Middle frontal gyrus (tissue), 1 donor: ENCODE results near the gene FIP1L1.

Experiments
- DNase-seq: peaks from one replicate; pipeline ENCODE4 v3.0.0-alpha.2; 2015; ENCODE audit warnings: low spot score; ENCODE audit errors: extremely low spot score

Gene FIP1L1

DNA sequence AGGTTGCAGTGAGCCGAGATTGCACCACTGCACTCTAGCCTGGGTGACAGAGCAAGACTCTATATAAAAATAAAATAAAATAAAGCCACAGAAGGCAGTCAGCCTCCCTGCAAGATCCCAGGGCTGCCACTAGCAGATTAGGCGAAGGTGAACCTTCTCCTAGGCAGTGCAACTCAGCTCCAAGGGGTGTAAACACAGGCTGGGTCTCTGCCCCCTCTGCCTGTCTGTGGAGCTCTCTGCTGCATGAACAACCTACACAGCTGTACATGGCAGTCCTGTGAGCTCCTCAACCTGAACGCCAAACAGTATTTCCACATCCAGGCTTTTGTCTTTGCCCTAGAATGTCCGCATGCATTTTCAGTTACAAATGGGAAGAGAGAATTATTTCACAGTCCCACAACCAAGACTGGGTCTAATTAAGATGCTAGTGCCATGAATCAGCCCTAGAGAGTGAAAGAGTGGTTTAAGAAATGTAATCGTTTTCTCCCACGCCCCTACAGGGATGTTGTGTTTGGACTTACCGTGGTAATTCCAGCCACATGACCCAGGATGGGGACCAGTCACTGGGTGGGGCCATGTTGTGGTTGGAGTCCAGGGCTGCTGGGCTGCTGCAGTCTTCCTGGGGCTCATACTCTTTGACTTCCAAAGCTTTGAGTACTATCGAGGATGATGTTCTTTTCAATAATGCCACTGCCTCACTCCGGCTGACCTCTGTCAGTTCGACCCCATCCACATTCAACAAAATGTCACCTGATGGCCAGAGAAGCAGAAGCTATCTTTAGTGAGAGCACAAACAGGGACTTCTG, 99.0 kb downstream of the FIP1L1 start:
- no peak for DNase-seq

DNA sequence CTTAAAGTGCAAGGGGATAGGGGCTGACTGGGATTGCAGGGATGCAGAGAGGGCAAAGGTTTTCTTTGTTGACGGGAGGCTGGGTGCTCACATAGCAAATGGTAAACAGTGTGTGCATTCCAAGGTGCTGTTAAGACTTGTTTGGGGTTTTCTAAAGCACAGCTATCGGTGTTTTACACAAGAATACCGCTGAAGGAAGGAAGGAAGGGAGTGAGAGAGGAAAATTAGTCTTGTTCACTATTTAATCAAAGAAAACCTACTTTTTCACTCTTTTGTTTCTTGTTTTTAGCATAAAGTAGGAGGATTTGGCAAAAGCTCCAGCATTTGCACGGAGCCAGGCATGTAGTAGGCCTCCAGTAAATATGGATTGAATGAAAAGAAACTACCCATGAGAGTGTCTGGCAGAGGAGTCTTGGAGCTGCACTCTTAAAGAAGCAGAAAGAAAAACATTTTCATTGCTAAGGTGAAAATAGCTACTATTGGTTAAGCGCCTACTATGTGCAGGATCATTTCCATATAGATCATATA, 99.7 kb downstream of the FIP1L1 start:
- DNase-seq: no peak

DNA sequence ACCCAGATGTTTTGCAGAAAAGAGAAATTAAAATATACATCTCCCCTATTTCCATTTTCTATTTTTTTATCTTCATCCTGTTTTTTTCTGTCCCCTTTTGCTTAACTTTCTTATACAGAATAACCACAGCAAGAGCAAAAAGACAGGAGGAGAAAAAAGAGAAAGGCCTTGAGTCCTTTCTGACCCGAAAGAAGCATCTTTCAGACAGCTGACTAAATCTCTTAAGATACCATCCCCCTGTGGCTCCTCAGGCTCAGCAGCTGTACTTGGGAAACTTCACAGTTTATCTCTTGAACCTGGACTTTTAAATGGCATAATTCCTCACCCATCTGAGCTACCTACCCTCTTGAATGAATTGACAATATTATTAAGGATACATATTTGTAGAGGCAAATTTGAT, 100.2 kb downstream of the FIP1L1 start:
- no peak for DNase-seq

DNA sequence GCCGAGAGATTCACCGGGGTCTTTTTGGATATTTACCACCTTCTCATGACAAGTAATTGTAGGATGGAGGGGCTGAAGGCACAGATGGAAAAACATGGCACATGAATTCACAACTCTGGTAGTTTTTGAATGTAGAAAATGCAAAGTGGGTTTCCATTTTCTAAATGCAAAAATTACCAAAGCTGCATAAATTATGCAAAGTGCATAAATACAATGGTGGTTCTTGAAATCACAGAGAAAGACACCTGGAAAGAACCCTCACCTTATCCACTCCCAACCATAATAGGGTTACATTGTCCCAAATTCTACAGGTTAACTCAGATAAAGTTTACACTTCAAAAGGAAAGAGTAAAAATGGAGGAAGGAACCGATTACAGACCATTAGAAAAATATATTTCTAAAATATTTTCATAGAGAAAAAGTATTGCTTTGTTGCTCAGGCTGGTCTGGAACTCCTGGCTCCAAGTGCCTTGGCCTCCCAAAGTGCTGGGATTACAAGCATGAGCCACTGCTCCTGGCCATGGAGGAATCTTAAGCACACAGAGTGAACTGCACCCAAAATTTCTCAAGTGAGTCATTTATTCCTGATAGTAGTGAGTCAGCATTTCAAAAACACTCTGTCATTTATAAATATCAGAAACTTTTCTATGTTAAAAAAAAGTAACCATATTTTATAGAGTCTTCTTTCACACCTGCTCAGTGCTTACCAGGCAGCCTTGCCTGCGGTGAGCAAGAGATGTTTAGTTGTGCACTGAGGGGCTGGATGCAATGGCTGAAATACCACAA, 101.4 kb downstream of the FIP1L1 start:
- DNase-seq: no peak

DNA sequence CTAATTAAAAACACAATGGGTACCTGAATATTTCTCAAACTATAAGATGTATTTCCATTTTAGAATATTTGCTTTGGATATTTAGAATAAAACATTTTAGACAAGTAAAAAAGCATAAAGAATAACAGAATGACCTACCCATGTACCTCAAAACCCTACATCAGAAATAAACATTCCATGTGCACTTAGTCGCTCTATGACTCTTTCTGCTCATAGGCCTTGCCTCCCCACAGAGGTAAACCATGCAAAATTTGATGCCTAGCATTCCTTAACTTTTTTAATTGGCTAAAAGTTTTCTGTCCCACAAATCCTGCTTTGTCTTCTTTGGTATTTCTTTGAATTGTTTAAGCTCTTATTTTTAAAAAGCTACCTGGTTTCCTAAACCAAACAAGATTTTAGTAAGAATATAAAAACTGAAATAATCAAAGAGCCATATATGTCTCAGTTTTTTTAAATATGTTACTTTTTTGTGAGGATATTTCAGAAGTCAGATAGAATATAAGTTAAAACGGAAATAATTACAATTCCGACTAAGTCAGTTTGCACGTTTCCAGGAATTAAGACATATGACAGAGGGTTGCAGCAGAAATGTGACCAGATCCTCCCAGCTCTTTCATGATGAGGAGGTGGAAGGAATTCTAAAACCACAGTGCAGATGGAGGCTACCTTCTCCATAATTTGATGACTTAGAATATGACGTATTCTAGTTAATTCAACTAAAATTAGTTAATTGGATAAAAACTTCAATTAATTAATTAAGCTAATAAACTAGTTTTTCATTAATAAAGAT, 102.5 kb downstream of the FIP1L1 start:
- no peak for DNase-seq

DNA sequence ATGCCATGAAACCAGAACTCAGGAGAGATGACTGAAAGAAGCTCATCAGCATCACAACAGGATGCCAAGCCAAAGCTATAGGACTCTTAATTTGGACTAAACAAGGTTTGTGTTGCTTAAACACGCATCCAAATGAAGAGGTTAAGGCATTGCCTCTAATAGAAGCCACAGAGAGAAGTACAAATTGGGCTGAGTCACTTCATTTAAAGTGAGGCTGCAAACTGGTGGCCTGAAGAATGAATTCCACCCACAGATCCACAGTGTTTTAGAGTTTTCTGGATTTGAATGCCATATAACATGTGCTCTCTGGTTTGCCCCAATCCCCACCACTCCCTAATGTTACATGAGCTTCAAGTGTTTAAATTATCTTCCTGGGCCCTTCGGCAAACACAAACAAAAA, 103.5 kb downstream of the FIP1L1 start:
- no peak for DNase-seq

DNA sequence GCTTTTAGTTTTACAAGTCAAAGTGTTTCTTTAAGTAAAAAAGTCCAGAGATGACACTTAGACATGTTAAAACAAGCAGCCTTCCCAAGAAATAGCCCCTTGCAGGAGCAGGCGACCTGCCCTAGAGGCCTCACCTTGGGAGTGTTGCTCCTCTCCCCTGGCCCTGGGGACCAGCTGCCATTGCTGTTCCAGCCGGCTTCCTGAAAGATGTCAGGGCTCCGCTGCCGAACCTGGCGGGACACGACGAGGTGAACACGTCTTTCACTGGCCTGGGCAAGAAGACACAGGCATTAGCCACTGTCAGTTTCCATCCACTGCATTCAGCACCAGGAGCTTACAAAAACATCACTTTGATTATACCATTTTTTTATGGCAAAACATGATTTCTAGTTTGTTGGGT, 104.1 kb downstream of the FIP1L1 start:
- no peak for DNase-seq

DNA sequence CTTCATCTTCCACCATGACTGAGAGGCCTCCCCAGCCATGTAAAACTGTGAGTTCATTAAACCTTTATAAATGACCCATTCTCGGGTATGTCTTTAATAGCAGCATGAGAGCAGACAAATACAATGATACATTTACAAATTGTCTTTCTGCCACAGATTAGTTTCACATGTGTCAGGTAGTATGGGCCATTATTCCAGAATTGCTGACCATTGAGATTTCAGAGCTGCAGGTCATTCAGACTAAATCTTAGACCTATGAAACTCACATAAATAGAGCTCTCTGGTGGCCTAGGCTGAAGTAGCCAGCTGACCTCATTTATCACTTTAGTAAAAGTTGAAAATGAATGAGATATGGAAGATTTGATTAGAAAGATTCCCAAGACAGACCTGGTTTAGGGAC, 105.8 kb downstream of the FIP1L1 start:
- DNase-seq: no peak

DNA sequence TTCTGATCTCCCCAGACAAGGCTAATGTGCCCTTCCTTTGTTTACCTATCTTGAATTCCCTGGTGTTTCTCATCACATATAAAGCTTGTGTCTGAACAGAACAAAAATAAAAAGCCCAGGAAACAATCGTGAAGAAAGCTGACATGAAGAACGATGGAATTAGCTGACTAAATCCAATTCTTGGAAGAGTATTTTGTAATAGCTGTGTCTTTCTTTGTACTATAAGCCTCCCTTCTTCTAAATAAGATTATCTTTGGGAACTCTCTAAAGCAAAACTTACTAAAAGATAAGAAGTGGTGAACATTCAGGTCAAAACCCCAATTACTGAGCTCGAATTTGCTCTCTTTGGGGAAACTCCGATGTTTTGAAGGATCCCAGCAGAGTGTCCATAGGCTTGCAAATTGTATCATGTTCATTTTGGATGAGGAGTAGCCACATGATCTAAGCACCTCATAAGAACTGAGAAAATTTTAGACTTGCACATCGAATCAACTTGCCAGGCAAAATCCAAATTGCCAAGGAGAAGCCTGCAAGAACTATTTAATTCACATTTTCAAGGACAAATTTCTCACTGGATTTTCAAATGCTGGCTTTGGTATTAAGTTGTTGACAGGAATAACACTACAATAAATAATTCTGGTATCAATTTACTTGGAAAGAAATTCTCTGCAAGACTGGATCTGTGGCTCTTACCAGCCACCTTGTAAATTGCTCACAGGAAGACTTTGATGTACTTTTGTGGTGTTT, 107.6 kb downstream of the FIP1L1 start:
- no peak for DNase-seq

DNA sequence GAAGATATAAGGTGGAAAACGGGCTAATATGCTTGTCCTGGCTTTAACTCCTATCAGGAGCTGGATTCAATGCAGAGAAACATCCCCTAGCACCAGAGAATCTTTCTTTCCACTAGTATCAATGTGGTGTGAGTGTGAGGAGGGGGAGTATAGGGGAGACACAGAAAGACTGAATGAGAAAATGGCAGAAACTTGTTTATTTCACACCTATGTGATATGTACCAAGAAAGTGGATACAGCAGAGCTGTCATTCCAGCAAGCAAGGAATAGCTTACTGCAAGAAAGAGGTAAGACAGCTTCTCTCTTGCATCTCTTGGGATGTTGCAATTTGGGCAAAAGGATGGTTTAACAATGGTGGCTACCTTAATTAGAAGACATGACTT, 108.2 kb downstream of the FIP1L1 start:
- DNase-seq: no peak

DNA sequence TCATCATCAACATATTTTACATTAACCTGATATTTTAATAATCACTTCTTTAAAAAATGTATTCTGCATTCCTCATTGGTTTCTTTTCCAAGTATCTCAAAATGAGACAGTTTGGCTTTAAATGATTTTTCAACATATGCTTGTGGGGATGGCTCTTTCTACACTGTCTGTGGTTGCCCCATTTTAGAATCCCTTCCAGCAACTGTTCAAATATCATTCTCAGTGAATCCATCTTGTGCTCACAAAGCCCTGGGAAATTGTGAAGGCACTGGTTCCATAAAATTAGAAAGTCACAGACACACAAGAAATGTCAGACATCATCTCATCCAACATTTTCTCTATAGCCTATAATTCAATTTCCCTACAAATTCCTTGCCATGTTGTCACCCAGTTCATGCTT, 110.3 kb downstream of the FIP1L1 start:
- no peak for DNase-seq

DNA sequence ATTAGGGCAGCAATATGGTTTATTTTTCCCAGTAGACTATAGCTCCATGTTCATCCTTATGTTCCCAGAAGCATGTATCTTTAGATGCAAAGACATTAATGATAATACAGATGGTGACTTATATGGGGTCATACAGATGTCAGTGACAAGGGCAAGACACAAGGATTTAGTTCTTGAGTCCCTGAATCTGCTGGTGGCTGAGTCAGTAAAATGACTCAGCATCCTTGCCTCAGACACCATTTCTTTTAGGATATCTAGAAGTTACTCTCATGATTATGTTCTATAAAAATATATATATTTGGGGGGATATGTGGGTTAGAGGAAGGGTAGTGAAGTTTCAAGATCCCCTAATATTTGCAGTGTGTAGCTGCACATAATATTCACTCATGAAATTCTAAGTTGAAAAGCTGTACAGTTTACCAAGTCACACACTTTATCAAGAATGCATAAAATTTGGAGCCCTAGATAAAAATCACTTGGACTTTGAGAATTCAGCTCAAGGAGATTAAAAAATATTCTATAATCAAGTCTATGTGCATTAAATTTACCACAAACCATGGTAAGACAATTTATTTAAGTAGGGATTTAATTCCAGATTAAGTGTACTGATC, 111.9 kb downstream of the FIP1L1 start:
- no peak for DNase-seq

DNA sequence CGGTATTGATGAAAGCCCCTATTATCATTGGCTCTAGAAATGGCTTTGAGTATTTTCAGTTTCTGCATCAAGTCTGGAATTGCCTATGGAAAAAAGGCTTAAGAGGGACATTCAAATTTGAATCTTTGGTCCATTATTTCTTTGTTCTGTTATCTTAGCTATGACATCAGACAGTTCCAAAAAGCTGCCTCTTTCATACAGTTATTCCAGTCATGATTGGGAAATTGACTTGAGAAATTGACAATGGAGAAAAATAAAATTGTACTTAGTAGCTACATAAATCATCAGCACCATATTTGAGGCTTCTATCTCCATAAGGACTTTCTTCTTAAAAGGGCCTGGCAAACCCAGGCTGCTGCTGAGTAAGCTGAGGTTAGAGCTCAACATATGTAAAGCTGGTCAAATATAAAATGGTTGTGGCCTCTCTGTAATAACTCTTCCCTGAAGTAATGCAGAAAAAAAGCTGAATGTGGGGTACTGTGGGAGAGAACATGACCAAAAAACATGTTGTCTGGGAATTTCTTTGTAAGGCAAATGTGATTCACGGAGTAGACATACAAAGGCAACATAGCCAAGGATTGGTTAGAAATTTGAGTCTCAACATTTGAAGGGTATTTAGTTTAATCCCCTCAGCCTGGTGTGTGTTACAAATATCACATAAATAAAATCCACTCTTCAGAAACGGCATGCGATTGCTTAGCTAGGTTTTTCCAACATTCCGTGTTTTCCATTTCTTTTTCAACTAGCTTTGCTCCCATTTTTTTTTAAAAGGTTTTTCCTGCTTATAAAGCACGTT, 112.9 kb downstream of the FIP1L1 start:
- no peak for DNase-seq

DNA sequence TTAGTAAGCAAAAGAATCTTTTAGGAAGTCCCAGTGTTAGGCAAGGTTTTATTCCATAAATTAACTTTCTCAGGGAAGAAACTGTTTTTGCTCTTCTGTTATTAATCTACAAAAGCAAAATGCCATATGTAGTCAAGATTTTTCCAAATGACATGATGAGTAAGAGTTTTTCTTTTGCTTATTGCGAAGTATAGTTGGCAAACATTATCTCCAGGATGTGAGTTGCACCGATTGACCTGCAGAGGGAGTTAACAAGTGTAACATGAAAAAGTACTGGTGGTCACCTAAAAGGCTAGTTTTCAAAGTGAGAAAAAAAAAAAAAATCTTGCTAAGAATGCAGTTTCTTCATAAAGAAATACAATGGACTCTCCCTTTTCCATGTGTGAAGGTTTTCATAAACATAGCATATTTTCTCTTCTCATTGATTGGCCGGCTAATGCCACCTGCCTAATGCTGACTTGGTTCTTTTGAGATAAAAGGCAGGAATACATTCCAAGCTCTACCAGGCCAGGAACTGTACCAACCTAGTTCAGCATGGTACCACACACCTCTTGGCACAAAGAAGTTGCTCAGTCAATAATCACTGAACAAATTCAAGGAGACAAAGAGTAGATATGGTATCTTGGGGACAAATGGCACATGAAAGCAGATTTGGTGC, 113.7 kb downstream of the FIP1L1 start:
- no peak for DNase-seq

DNA sequence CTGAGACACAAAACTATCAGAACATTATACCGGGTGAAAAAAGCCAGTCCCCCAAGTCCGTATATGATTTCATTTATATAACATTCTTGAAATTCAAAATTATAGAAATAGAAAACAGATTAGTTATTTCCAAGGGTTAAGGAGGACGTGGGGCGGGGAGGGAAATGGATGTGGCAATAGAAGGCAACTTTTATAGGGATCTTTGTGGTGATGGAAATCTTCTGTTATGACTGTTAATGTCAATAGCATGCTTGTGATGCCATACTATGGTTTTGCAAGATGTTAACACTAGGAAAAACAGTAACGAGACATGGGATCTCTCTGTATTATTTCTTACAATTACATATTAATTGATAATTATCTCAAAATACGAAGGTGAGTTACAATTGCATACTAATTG, 117.4 kb downstream of the FIP1L1 start:
- DNase-seq: no peak

DNA sequence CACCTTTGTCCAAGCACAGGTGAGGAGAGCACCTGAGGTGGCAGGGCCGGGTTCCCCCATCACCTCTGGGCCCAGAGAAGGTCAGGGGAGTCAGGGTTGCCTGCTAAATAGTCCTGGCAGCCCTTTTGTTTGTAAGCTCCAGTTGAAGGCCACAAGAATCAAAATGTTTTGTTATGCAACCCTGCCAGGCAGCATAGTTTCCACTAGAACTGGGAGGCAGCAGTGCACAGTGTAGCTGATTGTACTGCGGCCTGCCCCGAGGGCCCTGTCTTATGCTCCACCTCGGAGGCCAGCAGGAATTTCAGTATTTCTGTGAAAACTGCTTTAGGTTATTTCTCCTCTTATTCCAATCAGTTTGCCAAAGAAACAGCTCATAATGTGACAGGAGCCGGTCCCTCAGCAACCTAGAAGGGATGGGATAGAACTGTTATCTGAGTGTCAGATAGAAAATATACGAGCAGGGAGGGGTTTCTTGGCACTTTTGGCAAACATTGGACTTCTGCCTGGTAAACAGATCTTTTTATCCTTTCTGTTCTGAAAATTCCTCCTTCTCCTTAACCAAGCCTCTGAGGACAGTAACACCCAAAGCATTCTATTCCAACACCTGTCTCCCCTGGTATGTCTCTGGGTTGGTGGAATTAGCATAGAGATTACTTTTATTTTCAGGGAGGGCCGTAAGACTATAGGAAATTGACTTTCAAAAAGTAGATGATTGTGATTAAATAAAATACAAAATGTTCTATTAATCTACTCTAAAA, 120.2 kb downstream of the FIP1L1 start:
- no peak for DNase-seq

DNA sequence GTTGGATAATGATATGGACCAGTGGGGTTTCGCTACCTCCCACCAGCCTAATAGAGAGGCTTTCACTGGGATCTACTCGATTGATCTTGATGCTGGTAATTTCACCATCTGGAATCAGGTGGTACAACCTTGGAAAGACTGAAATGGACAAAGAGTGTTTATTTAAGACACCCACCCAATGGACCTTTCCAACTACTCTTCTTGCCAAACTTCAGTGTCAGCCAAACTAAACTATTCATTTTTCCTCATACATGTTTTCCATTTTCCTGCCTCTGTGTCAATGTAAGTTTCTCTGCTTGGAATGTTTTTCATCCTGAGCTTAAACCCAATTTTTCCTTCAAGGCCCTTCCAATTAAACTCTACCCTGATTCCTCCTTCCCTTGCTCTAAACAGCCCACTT, 121.3 kb downstream of the FIP1L1 start:
- DNase-seq: no peak

DNA sequence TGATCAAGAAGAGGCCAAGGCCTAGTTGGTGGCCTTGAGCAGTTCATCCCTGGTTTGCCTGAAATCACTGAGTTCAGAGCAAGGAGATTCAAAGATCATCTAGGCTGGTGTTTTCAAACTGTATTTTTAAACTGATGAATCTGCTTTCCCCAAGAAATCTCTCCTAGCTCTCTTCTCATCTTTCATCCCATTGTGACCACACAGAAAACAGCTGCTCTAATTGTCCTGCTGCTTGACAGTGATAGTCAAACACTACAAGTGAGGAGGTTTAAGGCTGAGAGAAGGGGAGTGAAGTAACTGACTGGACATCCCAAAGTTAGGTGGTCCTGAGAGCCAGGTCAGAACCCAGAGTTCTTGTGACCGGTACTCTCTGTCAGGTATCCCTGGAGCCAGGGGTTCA, 122.3 kb downstream of the FIP1L1 start:
- no peak for DNase-seq

DNA sequence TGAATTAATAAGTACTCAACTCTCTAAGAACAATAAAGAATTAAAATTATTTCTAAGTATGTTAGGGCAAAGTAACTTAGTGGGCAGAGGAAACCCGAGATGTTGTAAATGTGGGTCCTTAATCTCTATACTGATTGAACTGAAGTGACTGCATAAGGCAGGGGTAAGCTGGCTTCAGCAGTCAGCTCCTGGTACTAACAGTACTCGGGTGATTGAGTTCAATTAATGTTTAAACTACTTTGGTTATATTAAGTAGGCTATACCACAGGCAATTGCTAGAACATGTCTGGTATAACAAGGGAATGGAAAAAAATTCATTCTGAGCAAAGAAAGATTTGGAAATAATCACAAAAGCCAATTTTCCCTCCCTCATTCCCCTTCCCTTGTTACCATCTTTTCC, 123.1 kb downstream of the FIP1L1 start:
- no peak for DNase-seq
